HG03139 (cell line): ENCODE data around the gene CRKL.

Experiments used
- ATAC-seq: cut with Tn5 transposase; IDR thresholded peaks from one replicate; pipeline ENCODE4 v1.9.1; 2021; ENCODE audit not compliant: unreplicated experiment

Gene CRKL

DNA sequence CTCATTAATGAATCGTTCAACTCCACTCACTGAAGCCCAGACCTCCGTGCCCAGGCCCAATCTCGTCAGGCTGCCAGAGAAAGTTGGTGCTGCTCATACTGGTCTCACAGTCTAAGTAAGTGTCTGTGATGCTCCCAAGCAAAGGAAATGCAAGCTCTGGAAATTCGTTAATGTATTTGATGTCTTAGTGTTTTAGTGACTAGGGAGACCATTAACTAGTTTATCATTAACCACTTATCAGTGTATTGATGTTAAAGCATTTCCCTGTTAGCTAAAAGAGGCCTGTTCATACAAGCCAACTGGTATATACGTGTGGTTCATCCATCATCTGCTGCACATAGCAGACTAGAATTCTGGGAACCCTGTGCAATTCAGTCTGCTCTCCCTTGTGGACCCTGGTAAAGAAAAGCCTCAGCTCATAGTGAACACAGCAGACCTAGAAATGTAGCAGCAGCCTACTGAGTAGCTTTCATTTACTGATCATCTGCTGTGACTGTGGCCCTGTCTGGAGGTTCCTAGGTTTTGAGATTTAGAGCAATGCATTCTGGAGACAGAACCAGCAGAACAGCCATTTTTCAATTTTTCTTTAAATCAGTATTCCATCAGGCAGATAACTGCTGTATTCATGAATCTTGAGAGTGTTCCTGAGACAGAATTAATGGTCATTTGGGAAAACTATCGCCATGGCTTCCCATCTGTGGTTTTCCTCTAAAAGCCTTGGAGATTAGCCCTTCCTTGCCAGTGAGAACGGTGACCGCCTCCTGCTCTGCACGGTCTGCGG is 34.1 kb downstream of the CRKL start:
- no peak for ATAC-seq

DNA sequence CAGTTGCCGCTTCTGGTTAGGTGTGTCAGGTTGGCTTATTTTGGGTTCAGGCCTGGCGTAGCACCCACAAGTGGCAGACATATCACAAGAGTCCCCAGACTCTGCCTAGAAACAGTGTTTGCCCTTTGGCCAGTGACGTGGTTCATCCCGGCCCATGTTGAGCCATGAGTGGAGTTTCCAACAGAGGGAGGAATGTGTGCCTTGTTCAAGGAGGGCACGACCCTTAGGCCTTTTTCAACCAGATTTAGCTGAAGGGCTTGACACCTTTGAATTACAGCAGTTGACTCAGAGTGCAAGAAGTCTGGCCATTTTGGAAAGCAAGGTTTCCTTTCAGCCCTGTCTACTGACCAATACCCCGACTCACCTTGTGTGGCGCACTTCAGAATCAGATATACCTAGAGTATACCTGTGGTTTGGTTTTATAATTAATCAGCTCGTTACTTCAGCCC is 34.7 kb downstream of the CRKL start:
- no peak for ATAC-seq

DNA sequence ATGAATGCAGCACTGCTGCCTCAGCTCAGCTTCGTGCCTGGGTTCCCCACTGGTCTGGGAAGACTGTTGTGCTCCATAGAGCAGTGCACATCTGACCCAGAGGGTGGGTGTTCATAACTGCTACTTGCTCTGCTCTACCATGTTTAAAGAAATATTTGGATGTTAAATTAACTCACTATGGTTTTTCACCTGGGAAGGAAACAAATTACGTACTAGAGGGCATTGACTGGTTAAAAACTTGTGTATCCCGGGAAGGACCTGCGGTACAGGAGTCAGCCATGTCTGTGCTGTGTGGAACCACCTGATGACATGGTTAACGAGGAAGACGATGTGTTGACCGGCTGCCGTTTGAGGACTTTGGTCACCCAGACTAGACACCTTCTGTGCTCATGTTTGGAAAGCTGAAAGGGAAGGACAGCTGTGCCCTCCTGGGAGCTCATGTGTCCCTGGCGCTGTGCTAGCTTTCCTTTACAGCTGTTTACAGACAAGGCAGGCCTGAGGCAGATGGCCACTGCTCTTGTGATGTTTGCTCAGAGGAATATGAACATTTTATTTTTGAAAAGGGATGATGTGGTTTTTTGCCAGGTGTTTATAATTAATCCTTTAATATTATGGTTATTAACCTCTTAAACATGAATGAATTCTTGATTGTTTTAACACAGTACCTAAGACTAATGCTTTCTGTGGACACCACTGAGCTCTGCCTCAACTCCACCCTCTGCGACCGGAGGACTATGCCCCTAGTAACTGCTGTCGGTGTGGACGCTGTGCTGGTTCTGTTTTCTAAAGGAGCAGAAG is 35.5 kb downstream of the CRKL start:
- ATAC-seq, result no peak

DNA sequence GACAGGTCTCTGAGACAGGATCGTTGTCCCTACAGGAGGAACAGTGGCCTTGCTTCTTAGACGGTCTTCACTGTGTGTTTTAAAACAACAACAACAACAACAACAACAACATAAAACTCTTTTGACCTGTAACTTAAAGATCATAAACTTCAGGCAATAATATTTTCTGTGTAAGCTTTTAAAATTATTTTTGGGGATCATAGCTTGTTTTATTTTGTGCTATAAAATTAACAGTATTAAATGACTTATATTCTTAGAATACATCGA is 36.1 kb downstream of the CRKL start:
- no peak for ATAC-seq

- no peak for ATAC-seq
Observed at GRCh38 chr22:20953668-20954500, 36.7 kb downstream of the CRKL start.

GRCh38 chr22:20955548-20955947 is 38.3 kb downstream of the CRKL start:
- ATAC-seq, result no peak

GRCh38 chr22:20956258-20957101 is 39.3 kb downstream of the CRKL start:
- no peak for ATAC-seq

- ATAC-seq, result no peak
Observed at GRCh38 chr22:20957102-20957682, 40.0 kb downstream of the CRKL start.

DNA sequence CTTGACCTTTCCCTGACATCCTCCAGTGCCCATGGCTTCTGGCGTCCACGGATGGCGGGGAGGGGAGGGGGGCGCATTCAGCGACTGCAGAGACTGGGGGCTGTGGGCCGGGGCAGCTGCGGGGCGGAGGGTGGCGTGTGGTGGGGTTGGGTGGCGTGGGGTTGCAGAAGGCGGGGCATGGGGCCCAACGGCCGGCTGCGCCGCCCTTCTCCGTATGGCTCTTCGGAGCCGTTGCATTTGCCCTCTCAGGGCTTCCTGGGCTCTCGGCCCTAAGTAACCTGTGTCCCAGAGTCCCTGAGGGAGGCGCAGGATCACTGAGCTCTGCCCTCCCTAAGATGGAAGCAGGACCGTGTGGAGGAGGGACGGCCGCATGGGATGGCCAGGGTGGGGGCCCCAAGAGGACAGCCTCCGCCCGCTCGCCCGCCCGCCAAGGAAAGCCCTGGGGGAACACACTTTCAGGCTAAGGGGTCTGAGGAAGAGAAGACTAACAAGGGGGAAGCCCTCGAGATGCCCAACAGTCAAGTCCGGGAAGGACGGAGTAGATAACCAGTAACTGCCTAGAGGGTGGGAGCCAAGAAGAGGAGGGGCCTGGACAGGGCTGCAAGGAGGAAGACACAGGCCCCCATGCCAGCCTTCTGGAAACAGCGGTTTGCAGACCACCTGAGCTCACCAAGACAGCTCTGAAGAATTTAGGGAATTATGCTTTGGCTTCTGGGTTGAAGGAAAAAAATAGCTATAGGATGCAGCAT is 40.6 kb downstream of the CRKL start:
- ATAC-seq, result no peak

GRCh38 chr22:20959578-20960461 is 42.6 kb downstream of the CRKL start:
- no peak for ATAC-seq

GRCh38 chr22:20960609-20961008 is 43.4 kb downstream of the CRKL start:
- no peak for ATAC-seq

- no peak for ATAC-seq
Observed at GRCh38 chr22:20962491-20962945, 45.3 kb downstream of the CRKL start.

GRCh38 chr22:20963201-20964052 is 46.2 kb downstream of the CRKL start:
- no peak for ATAC-seq

DNA sequence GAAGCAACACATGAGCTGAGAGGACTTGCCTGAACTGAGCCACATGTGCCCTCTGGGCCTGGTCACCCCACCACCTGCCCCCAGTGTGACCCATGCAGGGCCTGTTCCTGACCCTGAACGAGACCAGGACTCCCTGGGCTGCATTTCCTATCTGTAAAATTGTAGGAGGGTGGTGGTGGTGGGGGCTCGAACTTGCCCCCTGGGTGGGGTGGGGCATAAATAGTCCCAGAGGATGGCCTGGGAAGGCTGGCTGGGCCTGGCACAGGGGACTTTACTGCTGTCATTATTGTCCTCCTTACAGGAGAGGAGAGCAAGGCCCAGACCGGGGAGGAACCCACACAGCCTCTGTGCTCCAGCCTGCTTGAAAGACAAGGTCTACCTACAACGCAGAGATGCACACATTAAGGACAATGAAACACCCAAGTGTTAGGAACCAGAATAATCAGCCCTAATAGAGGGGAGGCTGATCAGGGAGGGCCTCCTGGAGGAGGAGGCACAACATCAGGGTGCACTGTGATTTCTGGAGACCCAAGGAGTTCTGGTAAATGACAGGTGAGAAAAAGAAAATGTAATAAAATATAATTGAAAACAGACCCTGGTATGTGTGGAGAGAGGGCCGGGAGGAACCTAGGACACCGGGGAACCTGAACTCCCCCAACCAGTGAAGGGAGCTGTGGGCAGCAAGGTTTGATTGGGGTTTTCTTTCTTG is 47.0 kb downstream of the CRKL start:
- no peak for ATAC-seq

- no peak for ATAC-seq
Observed at GRCh38 chr22:20964799-20965103, 47.5 kb downstream of the CRKL start.

DNA sequence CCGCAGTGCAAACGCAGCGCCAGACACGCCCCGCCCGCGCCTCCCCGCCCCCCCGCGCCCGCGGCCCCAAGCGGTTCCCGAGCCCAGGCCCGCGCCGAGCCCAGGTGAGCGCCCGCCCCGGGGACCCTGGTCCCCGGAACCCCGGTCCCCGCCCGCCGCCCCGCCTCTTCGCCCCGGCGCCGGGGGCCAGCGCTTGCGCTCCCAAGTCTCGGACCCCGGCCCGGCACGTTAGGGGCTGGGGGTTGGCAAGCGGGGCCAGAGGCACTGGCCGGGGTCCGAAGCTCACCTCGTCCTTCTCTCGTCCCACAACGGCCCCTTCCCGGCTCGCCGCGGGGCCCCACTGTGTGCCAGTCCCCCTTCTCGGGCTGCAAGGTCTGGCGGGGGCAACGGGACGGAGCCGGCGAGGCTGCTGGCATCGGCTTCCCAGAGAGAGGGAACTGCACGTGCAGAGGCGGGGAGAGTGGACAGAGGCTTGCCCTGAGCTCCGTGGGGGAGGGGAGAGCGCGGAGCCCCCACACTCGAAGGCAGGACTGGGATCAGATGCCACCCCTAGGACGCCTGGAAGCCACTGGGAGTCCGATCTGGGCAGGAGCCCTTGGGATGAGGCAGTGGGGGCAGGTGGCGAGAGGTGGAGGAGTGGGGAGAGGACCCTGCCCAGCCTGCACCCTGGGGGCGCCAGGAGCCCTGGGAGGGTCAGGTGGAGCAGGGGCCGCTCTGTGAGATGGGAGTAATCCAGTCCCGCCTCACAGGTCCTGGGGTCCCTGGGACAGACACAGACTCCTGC is 48.1 kb downstream of the CRKL start:
- ATAC-seq, result no peak
